ENCODE results near the gene IQCK.
"Not testable (repeated sequence)": the region's sequence is repeated elsewhere in the genome, so short reads cannot be mapped to it uniquely, and the experiment has no call there.

Gene IQCK, protein sequence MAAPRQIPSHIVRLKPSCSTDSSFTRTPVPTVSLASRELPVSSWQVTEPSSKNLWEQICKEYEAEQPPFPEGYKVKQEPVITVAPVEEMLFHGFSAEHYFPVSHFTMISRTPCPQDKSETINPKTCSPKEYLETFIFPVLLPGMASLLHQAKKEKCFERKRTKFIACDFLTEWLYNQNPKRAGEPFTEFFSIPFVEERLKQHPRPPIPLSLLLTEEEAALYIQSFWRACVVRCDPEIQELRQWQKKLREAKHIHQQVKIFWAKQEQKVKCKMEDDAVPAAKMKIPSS

DNA sequence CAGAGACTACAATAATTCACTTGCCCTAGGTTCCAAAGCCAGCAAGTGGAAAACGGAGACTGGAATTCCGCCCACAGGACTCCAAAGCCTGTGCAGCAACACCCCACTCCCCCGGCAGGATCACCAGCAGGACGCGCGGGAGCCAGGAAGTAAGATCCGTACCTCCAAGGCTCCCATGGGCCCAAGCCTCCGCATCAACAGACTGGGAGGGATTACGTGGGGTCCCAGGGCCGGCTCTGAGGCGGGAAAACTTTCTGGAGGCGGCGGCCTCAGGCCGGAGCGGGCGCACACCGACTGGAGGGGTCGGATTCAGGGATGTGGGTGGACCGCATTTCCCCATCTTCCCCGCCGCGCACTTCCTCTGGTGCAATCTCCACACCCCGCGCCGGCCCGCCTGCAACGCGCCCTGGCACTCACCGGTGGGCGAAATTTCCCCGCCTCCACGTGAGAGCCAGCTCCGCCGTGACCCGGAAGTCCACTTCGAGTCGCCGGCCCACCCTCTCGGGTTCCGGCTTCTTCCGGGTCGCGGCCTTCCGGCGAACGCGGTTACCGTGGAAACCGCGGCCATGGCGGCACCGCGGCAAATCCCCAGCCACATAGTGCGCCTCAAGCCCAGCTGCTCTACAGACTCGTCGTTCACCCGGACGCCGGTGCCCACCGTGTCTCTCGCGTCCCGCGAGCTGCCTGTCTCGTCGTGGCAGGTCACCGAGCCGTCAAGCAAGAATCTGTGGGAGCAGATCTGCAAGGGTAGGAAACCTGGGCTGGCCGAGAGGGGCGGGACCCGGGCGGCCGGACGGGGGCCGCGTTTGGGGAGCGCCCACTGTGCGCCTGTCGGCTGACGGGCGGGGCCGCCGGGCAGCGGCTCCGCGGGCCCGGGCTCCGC, at the start of gene IQCK, which contains the start of gene KNOP1:
IQCK (plus strand) TSS at position 531 of the 883 bp plus-strand sequence; CDS start at position 567, 36 bp downstream.
KNOP1 (minus strand) TSS at position 487 of the 883 bp plus-strand sequence. CDS start 3,192 bp downstream, outside the sequence.
- peak; percentile 90 to 92 for DNase-seq

- DNase-seq: no peak
These were observed 45.7 kb upstream of the IQCK start for GRCh38 chr16:19672378-19672777.

- DNase-seq: no peak
These were observed 43.6 kb upstream of the IQCK start for GRCh38 chr16:19674485-19674884.

DNA sequence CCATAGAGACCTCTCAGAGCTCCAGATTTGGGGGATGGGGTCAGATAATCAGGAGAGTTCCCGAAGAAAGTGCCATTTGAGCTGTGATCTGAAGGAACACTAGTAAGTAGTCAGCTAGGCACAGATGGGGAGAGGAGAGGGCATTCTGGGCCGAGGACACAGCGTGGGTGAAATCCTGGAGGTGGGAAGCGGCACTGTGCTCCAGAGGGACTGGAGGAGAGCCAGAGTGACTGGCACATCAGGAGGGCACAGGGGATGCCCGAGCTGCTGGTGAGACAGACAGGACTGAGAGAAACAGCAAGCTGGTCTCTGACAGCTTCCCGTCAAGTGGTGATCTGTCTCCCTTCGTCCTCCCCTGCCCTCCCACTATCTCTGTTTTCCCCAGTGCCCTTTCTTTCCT, 40.7 kb upstream of the IQCK start:
- no peak for DNase-seq

DNA sequence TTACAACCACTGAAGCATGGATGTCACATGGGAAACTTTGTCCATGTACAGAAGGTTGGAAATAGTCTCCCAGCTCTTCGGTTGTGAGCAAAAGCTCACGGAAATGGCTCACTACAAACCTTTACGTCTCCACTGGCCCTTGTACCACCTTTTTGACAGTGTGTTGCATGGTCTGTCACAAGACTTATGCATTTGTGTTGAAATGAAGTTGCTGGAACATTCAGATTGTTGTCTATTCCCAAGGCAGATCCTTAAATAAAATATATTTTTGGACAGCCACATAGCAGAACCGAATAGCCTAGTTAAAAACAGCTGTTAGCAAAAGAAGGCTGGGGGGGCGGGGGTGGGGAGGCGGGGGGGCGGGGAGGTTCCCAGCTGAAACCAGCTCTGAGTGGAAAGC, 39.3 kb upstream of the IQCK start:
- DNase-seq: no peak

DNA sequence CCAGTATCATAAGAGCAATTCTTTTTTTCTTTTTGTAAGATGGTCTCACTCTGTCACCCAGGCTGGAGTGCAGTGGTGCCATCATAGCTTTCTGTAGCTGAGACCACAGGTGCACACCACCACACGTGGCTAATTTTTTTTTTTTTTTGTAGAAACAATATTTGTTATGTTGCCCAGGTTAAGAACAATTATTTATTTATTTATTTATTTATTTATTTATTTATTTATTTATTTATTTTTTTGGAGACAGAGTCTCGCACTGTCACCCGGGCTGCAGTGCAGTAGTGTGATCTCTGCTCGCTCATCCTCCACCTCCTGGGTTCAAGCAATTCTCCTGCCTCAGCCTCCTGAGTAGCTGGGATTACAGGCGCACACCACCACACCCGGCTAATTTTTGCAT, 38.8 kb upstream of the IQCK start:
- DNase-seq: not testable (repeated sequence)

DNA sequence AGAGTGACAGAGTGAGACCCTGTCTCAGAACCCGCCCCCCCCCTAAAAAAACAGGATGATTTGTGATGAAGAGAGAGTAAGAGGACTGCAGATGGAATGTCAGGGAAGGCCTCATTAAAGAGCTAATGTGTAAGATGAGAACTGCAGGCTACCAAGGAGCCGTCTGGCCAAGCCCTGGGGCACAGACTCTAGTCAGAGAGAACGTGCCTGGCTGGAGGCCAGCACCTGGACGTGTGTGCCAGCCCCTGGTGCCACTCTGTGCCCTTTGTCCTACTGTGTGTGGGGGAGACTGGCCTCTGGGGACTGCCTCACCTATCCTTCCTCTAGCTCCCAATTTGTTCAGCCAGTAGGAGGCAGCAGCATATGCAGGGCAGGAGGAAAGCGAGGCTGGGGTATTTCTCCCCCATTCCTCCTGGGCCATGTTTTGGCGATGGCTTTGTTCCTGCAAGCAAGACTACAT, 37.2 kb upstream of the IQCK start:
- DNase-seq: no peak

- no peak for DNase-seq
These were observed 36.4 kb upstream of the IQCK start for GRCh38 chr16:19681637-19682036.

GRCh38 chr16:19683453-19684236, 34.4 kb upstream of the IQCK start:
- no peak for DNase-seq

DNA sequence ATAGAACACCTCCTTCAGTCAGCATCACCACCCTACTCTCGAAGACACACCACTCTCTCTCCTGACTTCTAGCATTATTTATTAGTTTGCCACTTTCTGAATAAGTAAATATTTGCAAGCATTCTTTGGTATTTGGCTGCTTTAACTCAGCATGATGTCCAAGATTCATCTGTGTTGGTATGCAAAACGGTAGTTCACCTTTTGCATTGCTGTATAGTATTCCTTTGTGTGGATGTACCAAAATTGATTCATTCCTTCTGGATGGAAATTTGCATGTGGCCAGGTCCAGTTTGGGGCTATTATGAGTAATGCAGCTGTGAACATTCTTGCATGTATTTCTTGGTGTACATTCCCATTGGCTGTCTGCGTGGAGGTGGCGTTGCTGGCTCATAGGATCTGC, 32.9 kb upstream of the IQCK start:
- DNase-seq: no peak

DNA sequence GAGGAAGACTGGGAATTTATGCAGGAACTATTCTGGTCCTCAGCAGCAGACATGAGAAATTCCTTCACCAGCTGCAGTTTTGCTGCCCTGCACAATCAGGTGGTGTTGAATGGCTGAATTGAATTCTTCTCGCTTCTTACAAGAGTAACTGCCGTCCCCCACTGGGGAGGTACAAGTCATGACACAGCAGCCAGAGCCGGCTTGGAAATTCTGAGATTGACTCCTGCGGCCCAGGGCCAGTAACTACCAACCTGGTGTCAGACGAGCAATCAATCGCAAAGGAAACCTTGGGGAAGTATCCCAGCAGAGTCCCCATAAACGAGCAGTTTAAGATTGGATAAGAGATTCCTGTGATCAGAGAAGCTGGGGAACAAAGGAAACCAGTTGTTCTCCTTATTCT, 30.8 kb upstream of the IQCK start:
- no peak for DNase-seq

- DNase-seq: no peak
These were observed 29.6 kb upstream of the IQCK start for GRCh38 chr16:19688396-19689024.

GRCh38 chr16:19689342-19689741, 28.7 kb upstream of the IQCK start:
- no peak for DNase-seq

- no peak for DNase-seq
These were observed 27.9 kb upstream of the IQCK start for GRCh38 chr16:19690196-19690595.

- no peak for DNase-seq
These were observed 26.8 kb upstream of the IQCK start for GRCh38 chr16:19691161-19691711.

GRCh38 chr16:19694989-19695388, 23.1 kb upstream of the IQCK start:
- DNase-seq: no peak

GRCh38 chr16:19696328-19696727, 21.7 kb upstream of the IQCK start:
- peak; percentile 55 to 59 for DNase-seq

GRCh38 chr16:19696961-19697360, 21.1 kb upstream of the IQCK start:
- DNase-seq: no peak

DNA sequence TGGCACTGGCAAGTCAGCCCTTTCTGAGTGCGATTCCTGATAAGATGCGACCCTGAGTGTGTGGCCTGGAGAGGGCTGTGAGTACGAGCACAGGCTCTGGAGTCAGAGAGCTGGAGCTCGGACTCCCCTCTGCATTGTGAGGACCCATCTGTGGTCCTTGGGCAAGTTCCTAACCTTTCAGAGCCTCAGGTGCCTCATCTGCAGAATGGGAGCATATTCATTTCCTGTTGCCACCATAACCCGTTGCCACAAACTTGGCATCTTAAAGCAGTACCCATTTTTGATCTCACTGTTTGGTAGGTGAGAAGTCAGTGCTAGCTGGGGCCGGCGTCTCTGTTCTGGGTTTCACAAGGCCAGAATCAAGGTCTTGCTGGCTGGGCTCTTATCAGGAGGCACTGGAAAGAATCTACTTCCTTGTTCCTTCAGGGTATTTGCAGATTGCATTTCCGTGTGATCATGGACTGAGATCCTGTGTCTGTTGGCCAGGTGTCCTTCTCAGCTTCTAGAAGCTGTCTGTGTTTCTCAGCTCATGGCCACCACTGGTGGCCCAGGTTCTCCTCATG, 20.2 kb upstream of the IQCK start:
- DNase-seq: no peak

DNA sequence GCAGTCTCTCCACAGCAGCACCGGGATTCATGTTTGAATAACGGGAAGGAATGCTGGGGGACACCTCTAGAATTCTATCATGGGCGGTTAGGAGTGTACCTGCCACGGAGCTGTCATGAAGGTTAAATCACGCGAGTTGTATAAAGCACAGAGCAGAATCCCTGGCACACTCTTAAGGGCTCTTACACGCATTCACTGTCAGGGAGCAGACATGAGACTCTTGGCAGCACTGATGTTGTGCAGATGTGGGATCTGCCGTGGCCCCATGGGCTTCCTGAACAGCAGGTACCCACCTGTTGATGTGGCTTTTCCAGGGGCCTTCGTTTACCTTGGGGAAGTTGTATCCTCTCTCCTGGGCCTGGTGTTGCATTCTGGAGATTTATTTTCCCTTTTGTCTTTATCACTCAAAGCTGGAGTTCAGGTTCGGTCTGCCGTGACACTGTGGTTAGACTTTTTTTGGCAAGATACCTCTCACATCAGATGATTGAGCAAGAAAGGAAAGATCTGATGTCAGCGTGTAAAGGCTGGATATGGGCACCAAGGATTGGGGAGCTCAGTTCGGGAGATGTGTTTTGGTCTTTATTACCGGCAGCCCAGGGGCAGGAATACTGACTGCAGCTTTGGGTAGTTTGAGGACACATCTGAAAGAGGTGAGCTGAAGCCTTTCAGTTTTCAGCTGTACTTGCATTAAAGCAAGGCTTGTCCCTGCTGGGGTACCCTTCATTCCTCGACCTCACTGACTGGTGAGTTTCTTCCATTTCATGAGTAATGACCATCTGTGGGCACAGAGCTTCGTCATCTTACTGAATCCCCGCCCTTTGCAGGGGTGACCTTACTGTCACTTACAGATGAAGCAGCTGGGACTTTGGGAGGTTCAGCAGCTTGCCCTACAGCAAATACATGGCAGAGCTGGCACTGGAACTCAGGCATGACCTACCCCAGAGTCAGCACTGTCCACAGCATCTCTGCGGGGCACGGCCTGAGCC, 19.3 kb upstream of the IQCK start:
- no peak for DNase-seq

- no peak for DNase-seq
These were observed 18.6 kb upstream of the IQCK start for GRCh38 chr16:19699472-19699871.

All from CD4-positive, alpha-beta T cell treated with Interleukin-1 beta for 1 hour (primary cell).